Type B pancreatic cell (in vitro differentiated cells): ENCODE data around the gene TUT7. TPM values are rescaled to one million over a fixed set of nuclear protein-coding genes. Genes with fewer than 3 reads are reported as not detected.

Source experiments
- DNase-seq: peaks from one replicate; pipeline ENCODE4 v3.0.0; 2021; ENCODE audit warnings: mixed read lengths; ENCODE audit not compliant: unreplicated experiment; ENCODE audit errors: extremely low spot score
- H3K27ac Mint-ChIP-seq: 2 replicates; pipeline ENCODE4 v1.8.0; 2021; ENCODE audit warnings: mild to moderate bottlenecking, mixed read lengths
- H3K27me3 Mint-ChIP-seq: 2 replicates; pipeline ENCODE4 v1.8.0; 2021; ENCODE audit warnings: mixed read lengths
- H3K36me3 Mint-ChIP-seq: 2 replicates; pipeline ENCODE4 v1.8.0; 2021; ENCODE audit warnings: mixed read lengths
- H3K4me1 Mint-ChIP-seq: one replicate; pipeline ENCODE4 v1.8.0; 2021; ENCODE audit warnings: mixed read lengths; ENCODE audit not compliant: unreplicated experiment
- H3K4me3 Mint-ChIP-seq: 2 replicates; pipeline ENCODE4 v1.8.0; 2021; ENCODE audit warnings: mild to moderate bottlenecking, mixed read lengths
- H3K9me3 Mint-ChIP-seq: 2 replicates; pipeline ENCODE4 v1.8.0; 2021; ENCODE audit warnings: mixed read lengths
- total RNA-seq: library from RNA; stranded (reverse); gene quantifications from 2 replicates; pipeline ENCODE4 v1.2.1, GENCODE V29; 2021; ENCODE audit warnings: low replicate concordance
- TF ChIP-seq, protein P1 (sequence below): fragments of 200-600 bp; sonication (generic); conservative IDR thresholded peaks from 2 replicates; pipeline ENCODE4 v1.5.0; 2021; ENCODE audit warnings: antibody characterized with exemption, mild to moderate bottlenecking

TUT7 gene
- total RNA-seq, 1 donor from 2014 or later, result 26.5 TPM

DNA sequence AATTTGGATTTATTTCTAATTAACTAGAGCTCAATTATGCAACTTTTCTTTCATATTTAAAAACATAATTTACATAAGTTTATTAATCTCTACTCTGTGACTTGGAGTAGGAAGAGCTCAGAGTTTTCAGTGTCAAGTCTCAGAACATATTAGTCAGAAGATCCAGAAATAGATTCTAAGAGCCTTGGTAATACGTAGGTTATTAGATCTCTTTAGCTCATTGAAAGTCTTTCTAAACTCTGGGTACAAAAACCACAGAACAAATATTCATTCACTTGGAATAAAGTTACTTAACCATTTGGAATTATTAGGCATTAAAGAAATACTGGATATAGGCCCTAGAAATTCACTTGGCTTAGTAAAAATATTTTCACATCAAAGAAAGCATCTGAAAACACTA lies 45.5 kb downstream of the TUT7 start:
- TF ChIP-seq, protein P1, sequence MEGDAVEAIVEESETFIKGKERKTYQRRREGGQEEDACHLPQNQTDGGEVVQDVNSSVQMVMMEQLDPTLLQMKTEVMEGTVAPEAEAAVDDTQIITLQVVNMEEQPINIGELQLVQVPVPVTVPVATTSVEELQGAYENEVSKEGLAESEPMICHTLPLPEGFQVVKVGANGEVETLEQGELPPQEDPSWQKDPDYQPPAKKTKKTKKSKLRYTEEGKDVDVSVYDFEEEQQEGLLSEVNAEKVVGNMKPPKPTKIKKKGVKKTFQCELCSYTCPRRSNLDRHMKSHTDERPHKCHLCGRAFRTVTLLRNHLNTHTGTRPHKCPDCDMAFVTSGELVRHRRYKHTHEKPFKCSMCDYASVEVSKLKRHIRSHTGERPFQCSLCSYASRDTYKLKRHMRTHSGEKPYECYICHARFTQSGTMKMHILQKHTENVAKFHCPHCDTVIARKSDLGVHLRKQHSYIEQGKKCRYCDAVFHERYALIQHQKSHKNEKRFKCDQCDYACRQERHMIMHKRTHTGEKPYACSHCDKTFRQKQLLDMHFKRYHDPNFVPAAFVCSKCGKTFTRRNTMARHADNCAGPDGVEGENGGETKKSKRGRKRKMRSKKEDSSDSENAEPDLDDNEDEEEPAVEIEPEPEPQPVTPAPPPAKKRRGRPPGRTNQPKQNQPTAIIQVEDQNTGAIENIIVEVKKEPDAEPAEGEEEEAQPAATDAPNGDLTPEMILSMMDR, result no peak
- Mint-ChIP-seq H3K27ac (no peak overlapping the region), H3K4me1 (peaks cover 8% of the 10 kb centered on the region), H3K36me3 (peaks cover 53% of the 10 kb centered on the region), H3K4me3 (no peak overlapping the region), H3K9me3 (no peaks in the 10 kb centered on the region), H3K27me3 (no peaks in the 10 kb centered on the region)
- DNase-seq, result no peak

DNA sequence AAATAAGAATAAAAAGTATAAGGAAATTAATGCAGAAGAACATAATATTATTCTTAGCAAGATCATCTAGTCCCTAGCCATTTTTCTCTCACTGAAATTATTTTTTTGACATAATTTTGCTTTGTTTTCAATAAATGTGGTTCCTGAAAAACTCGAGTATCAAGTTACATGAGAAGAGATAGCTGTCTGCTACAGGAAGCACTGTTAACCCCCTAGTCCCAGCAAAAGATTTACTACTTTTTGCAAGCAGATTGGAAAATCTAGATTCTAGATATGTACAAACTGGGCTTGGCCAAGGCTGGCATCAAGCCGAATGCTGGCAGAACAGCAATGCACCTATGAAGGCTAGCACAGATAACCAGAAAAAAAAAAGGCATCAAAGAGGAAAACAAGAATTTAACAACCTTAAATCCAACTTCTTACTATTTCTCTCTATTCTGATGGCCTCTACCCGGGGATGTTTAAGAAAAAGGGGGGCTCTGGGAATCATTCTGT lies 49.9 kb downstream of the TUT7 start:
- no peak for DNase-seq
- H3K4me3 Mint-ChIP-seq, result no peak overlapping the region
- H3K36me3 Mint-ChIP-seq, result peaks cover 38% of the 10 kb centered on the region

DNA sequence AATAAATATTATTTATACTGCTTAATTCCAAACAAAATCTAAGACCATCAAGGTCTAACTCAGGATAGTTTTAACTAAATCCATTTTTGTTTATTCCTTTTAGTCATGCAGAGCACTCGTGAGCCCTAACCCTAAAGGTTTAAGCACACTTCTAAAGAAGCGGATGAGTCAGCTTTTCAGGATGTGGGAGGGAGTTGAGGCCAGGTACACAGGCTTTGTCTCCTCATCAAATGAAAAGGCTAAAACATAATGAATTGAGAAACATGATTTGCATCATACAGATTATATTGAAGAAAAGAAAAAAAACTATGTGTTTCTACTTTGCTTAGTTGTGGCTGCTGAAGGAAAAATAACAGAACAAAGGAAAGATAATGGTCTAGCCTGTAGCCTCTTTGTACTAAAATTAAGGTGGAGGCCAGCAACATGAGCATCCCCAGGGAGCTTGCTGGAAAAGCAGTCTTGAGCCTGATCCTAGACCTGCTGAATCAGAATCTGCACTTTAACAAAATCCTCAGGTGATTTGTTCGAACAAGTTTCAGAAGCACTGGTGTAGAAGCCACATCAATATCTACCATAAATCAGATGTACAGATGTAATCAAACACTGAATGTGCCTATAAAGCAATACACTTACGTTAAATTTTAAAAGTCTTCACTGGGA lies 50.8 kb downstream of the TUT7 start:
- H3K27ac Mint-ChIP-seq, result peak overlapping the region; percentile 31
- H3K4me1 Mint-ChIP-seq, result peaks cover 12% of the 10 kb centered on the region
- no peaks in the 10 kb centered on the region for H3K9me3 Mint-ChIP-seq
- H3K36me3 Mint-ChIP-seq, result peaks cover 37% of the 10 kb centered on the region
- no peaks in the 10 kb centered on the region for H3K27me3 Mint-ChIP-seq
- no peak for DNase-seq
- peak overlapping the region; percentile 14 for H3K4me3 Mint-ChIP-seq
- TF ChIP-seq, protein P1, result no peak

More for the DNA sequence above, 49.9 kb downstream of the TUT7 start:
- Mint-ChIP-seq H3K27ac (peak overlapping the region; percentile 46), H3K27me3 (no peaks in the 10 kb centered on the region), H3K4me1 (peaks cover 12% of the 10 kb centered on the region), H3K9me3 (no peaks in the 10 kb centered on the region)
- TF ChIP-seq, protein P1, result no peak

DNA sequence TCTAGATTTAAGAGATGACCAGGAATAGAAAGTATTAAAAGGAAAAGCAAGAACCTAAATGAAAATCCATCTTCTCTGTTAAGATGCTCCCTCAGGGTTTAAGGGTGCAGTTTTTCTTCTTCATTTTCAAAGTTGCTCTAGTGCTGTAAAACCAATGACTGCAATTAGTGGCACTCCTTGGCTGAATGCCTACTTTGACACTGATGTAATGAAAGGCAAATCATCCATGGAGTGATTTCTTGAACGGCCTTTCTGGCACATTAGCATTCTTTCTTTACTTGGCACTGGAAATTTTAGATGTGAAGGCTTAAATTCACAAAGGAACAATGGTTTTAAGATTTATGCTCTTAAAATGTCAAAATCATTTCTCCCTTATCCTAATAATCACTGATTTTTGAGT lies 52.5 kb downstream of the TUT7 start:
- TF ChIP-seq, protein P1, result no peak
- DNase-seq, result no peak
- H3K27me3 Mint-ChIP-seq, result no peaks in the 10 kb centered on the region
- H3K9me3 Mint-ChIP-seq, result no peaks in the 10 kb centered on the region
- H3K4me3 Mint-ChIP-seq, result no peak overlapping the region
- peaks cover 41% of the 10 kb centered on the region for H3K36me3 Mint-ChIP-seq
- peaks cover 12% of the 10 kb centered on the region for H3K4me1 Mint-ChIP-seq
- no peak overlapping the region for H3K27ac Mint-ChIP-seq

DNA sequence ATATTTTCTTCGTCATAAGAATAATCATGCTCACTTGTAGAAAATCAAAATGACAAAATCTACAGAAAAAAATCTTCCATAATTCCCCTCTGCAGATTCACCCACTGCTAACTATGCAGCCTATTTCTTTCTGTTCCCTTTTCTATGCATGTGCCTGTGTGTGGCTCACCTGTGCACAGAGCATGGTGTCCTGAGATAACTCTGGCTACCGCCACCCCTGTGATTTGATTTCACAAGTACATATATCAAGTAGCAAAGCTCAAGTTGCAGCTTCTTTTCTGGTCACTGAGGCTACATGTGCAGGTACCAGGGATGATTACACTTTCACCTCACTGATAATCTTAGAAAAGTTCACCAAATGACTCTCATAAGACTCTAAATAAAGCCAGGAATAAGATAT lies 53.5 kb downstream of the TUT7 start:
- Mint-ChIP-seq H3K4me3 (no peak overlapping the region), H3K36me3 (peaks cover 42% of the 10 kb centered on the region), H3K27me3 (no peaks in the 10 kb centered on the region), H3K4me1 (peaks cover 12% of the 10 kb centered on the region), H3K9me3 (no peaks in the 10 kb centered on the region), H3K27ac (no peak overlapping the region)
- no peak for DNase-seq
- TF ChIP-seq, protein P1, result no peak
